Activated gamma-delta T cell (primary cell): ENCODE results near the gene CYTH3.

ENCODE experiments used
- DNase-seq: peaks from one replicate; lab custom pipeline; 2025; lab: John Stamatoyannopoulos, UW

The CYTH3 gene

DNA sequence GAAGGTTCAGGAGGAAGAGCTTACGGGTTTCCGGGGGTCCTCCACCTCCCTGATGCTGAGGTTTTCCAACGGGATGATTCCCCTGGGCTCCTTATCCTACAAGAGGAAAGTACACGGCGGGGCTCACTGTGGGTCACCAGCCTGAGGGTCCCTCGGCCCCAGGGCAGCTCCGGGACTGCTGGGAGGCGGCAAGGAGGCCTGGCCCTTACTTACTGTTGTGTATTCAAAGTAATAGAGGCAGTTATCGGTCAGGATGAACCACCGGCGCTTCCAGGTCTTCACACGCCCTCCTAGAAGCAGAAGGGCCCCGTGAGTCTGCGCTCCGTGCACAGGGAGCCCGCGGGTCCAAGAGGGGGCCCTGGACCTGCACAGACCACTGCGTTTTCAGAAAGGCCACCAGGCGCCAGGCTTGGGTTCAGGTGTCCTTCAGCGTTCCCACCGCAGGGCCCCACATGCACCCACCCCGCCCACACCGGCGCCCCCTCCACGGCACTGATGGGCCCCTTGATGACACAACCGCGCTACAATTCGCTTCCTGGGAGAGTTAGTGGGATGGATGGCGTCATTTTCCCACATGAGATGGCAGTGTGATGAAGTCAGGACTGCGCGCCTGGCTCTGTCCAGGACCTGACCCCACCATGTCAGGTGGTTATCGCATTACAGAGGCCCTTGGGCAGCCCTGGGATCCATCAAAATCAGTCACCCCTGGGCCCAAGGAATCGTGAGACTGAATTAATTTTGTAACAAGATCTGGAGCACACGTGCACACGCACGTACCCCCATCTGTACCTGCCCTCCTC is 106.7 kb downstream of the CYTH3 start:
- no peak for DNase-seq

- no peak for DNase-seq
Observed at GRCh38 chr7:6165075-6165474, 107.3 kb downstream of the CYTH3 start.

GRCh38 chr7:6164491-6164890 is 107.9 kb downstream of the CYTH3 start:
- no peak for DNase-seq

- no peak for DNase-seq
Observed at GRCh38 chr7:6164010-6164409, 108.4 kb downstream of the CYTH3 start.

- DNase-seq = no peak
Observed at GRCh38 chr7:6163402-6163801, 109.0 kb downstream of the CYTH3 start.

DNA sequence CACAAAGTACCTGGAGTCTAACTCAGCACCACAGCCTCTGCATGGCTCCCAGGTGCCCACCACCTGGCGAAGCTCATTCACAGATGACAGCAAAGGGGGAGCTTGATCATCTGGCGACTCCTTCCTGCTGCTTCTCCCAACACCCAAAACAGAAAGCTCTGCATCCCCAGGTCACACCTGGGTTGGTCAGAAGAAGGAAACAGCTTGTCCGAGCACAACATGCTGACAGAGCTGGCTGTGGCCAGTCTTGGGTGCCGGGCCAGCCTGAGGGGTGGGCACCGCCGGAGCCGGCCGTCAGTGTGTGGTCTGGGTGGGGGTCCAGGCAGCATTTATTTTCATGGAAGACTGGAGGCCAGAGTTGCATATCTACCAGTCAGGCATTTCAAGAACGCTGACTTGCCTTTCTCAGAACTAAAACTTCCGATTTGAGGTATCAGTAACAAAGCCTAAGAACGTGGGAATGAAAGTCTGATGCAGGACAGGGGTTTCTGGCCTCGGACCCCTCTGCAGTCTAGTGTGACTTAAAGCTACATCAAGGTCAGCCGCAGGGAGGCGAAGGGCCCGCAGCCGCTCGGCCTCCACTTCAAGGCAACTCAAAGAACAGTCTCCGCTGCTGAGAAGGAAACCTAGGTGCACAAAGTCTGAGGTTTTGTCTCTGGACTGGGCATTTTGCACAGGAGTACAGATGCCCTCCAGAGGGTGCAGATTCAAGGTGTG is 109.6 kb downstream of the CYTH3 start:
- DNase-seq = no peak

- DNase-seq = no peak
Observed at GRCh38 chr7:6162331-6162620, 110.1 kb downstream of the CYTH3 start.

GRCh38 chr7:6161463-6162330 is 110.7 kb downstream of the CYTH3 start:
- DNase-seq = no peak

GRCh38 chr7:6160191-6160623 is 112.2 kb downstream of the CYTH3 start:
- no peak for DNase-seq

GRCh38 chr7:6159524-6160031 is 112.8 kb downstream of the CYTH3 start:
- no peak for DNase-seq

GRCh38 chr7:6159097-6159483 is 113.3 kb downstream of the CYTH3 start:
- DNase-seq = no peak

- no peak for DNase-seq
Observed at GRCh38 chr7:6158424-6159096, 113.9 kb downstream of the CYTH3 start.

GRCh38 chr7:6157685-6158423 is 114.6 kb downstream of the CYTH3 start:
- DNase-seq = no peak

GRCh38 chr7:6156734-6157133 is 115.7 kb downstream of the CYTH3 start:
- no peak for DNase-seq

- no peak for DNase-seq
Observed at GRCh38 chr7:6155596-6155995, 116.8 kb downstream of the CYTH3 start.

DNA sequence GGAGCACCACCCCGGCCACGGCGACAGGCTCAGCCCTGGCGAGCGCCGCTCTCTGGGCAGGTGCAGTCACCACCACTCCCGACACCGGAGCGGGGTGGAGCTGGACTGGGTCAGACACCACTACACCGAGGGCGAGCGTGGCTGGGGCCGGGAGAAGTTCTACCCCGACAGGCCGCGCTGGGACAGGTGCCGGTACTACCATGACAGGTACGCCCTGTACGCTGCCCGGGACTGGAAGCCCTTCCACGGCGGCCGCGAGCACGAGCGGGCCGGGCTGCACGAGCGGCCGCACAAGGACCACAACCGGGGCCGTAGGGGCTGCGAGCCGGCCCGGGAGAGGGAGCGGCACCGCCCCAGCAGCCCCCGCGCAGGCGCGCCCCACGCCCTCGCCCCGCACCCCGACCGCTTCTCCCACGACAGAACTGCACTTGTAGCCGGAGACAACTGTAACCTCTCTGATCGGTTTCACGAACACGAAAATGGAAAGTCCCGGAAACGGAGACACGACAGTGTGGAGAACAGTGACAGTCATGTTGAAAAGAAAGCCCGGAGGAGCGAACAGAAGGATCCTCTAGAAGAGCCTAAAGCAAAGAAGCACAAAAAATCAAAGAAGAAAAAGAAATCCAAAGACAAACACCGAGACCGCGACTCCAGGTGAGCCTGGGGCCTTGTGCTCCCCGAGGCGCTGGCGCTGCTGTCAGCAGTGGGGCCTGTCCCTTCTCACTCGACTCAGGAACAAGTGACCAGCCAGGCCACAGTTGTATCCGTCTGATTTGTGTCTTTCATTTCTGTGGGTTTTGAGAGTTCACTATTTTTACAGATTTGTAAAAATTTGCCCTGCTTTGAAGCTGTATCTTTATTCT is 117.7 kb downstream of the CYTH3 start:
- DNase-seq = no peak

GRCh38 chr7:6153646-6154541 is 118.5 kb downstream of the CYTH3 start:
- no peak for DNase-seq

DNA sequence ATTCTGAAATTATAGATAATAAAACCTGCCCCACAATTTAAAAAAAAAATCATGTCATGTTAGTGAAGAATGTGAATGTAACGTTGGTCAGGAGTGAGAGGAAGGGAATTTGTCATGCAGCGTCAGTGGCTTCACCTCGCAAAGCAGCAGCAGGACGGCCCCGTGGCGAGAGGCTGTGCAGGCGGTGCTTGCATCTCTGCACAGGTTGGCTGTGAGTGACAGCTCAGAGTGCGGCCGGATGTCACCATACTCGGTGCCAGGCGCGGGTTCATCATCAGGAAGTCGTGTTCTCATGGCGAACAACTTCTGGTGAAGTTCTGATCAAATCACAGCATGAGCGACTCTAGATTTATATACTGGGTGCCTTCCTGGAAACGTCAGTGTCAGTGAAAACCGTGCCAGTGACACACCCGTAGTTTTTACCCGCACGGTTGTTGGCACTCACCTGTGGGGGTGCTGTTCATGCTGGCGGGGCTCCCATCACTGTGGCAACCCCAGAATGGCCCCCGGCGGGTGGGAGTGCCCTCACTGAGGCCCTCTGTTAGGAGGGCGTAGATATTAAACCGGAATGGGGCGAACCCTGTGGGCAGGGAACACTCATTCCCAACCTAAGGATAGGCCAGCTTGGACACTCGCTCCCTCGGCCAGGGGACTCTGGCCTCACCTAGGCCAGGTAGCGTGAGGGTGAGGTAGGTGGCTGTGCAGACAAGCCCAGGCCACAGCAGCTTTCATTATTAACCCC is 120.3 kb downstream of the CYTH3 start:
- DNase-seq = no peak
